OCI-LY7 (cell line): Measurements from ENCODE around the gene FHIT.

Experiments used
- EZH2phosphoT487 ChIP-seq: fragments of 200-600 bp; sonication (generic); IDR thresholded peaks from 2 replicates; pipeline ENCODE4 v1.6.1; 2018; ENCODE audit warnings: low read depth, borderline replicate concordance, mild to moderate bottlenecking, mixed run types, antibody characterized with exemption, low read length, moderate library complexity, mixed read lengths
- TF ChIP-seq, protein P1 (sequence below): fragments of 200-600 bp; sonication (generic); conservative IDR thresholded peaks from 2 replicates; pipeline ENCODE4 v1.5.1; 2014; ENCODE audit warnings: mild to moderate bottlenecking, antibody characterized with exemption, low read length, moderate library complexity, mixed read lengths

DNA sequence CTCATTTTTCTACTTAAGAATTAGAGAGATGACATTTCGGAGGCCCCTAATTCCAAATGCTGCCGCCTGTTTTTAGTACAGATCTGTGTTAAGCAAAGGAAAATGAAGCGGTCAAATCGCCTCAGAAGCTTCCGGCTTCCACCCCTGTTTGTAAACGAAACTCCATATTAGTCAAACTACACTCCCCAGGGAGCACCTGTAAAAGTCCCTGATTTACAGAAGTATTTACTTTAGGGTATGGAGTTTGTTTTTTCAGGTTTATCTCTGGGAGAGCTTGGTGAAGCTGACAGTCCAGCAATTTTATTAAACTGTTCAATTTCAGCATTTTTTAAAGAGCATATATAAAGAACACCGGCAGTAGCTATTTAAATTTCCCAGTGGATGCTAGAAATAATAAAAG, 319.8 kb downstream of the FHIT start:
- TF ChIP-seq, protein P1, sequence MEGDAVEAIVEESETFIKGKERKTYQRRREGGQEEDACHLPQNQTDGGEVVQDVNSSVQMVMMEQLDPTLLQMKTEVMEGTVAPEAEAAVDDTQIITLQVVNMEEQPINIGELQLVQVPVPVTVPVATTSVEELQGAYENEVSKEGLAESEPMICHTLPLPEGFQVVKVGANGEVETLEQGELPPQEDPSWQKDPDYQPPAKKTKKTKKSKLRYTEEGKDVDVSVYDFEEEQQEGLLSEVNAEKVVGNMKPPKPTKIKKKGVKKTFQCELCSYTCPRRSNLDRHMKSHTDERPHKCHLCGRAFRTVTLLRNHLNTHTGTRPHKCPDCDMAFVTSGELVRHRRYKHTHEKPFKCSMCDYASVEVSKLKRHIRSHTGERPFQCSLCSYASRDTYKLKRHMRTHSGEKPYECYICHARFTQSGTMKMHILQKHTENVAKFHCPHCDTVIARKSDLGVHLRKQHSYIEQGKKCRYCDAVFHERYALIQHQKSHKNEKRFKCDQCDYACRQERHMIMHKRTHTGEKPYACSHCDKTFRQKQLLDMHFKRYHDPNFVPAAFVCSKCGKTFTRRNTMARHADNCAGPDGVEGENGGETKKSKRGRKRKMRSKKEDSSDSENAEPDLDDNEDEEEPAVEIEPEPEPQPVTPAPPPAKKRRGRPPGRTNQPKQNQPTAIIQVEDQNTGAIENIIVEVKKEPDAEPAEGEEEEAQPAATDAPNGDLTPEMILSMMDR: no peak
- TF ChIP-seq EZH2phosphoT487: no peak
